Fibroblast of the aortic adventitia (primary cell): ENCODE measurements around the gene PRDM15. TPM values are rescaled to one million over a fixed set of nuclear protein-coding genes. Genes with fewer than 3 reads are reported as not detected.

Experiments
- DNase-seq: peaks from one replicate; pipeline ENCODE4 v3.0.0-alpha.2; 2010; ENCODE audit warnings: low read depth
- H3K4me3 ChIP-seq: 2 replicates; pipeline ENCODE4 v1.5.1; 2011; ENCODE audit warnings: low read depth, mild to moderate bottlenecking, control low read depth, low read length, moderate library complexity
- total RNA-seq: library from RNA; depleted of rRNA; stranded (reverse); fragments of >200 nt; gene quantifications from 2 replicates; pipeline ENCODE4 v1.2.3, GENCODE V29; 2012; ENCODE audit warnings: low replicate concordance
- TF ChIP-seq, protein P1 (sequence below): IDR thresholded peaks from 2 replicates; pipeline ENCODE4 v1.5.1; 2011; ENCODE audit warnings: mild to moderate bottlenecking, low read length, control low read depth, inconsistent platforms; ENCODE audit not compliant: insufficient read depth

Gene PRDM15
- total RNA-seq, 1 donor = 4.7 TPM

DNA sequence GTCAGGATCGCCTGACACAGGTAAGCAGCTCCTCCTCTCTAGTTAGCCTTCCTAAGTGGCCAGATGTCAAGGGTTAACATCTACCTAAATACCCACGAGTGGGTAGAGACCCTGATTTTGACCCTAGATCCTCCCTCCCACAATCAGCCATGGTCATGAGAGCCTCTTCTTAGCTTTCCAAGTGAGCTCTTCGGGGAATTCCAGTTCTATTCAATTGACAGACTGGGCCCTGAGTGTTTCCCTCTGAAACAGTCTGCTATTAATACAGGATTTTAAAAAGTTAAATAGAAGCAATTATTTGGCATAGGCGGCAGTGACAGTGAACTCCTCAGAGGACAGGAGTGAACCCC lies 46.6 kb upstream of the PRDM15 start:
- H3K4me3 ChIP-seq = no peak overlapping the region
- peak; percentile 5 for DNase-seq
- TF ChIP-seq, protein P1, sequence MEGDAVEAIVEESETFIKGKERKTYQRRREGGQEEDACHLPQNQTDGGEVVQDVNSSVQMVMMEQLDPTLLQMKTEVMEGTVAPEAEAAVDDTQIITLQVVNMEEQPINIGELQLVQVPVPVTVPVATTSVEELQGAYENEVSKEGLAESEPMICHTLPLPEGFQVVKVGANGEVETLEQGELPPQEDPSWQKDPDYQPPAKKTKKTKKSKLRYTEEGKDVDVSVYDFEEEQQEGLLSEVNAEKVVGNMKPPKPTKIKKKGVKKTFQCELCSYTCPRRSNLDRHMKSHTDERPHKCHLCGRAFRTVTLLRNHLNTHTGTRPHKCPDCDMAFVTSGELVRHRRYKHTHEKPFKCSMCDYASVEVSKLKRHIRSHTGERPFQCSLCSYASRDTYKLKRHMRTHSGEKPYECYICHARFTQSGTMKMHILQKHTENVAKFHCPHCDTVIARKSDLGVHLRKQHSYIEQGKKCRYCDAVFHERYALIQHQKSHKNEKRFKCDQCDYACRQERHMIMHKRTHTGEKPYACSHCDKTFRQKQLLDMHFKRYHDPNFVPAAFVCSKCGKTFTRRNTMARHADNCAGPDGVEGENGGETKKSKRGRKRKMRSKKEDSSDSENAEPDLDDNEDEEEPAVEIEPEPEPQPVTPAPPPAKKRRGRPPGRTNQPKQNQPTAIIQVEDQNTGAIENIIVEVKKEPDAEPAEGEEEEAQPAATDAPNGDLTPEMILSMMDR = no peak

DNA sequence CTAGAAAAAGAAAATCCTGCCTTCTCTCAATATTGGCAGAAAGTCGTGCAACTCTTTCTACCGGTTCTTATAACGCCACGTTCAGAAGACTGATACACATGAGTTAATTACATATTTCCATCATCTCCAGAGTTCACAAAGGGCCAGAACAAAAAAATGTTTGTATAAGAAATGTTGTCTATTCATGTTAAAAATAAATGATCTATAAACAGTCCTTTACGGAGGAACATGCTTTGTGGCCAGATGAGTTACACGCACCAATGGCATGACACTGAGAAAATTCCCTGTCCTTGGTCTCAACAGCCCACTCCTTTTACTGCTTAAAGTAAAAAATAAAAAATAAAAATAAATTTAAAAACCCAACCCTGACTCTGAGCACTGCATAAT lies 45.2 kb upstream of the PRDM15 start:
- TF ChIP-seq, protein P1 = no peak
- no peak overlapping the region for H3K4me3 ChIP-seq
- peak; percentile 53 for DNase-seq

- DNase-seq = peak; percentile 83
- TF ChIP-seq, protein P1 = no peak
- H3K4me3 ChIP-seq = peak overlapping the region; percentile 40
These were observed 44.7 kb upstream of the PRDM15 start for GRCh38 chr21:41923631-41924367.

DNA sequence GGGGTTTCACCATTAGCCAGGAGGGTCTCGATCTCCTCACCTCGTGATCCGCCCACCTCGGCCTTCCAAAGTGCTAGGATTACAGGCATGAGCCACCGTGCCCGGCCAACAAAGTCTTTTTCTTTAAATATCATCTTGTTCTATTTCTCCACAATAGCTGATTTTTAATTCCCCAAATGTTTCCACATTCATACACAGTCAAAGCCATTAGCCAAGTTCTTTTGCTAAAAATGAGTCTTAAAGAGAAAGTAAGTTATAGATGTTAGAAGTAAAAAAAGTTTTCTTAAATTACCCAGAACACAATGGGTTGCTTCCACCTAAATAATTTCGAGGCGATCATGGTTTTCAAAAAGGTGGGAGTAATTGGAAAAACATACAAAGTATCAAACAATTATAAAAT lies 44.0 kb upstream of the PRDM15 start:
- peak; percentile 46 for DNase-seq
- peak overlapping the region; percentile 22 for H3K4me3 ChIP-seq
- TF ChIP-seq, protein P1 = no peak

- no peak overlapping the region for H3K4me3 ChIP-seq
- TF ChIP-seq, protein P1 = no peak
- no peak for DNase-seq
These were observed 41.9 kb upstream of the PRDM15 start for GRCh38 chr21:41921021-41921420.

- H3K4me3 ChIP-seq = no peak overlapping the region
- TF ChIP-seq, protein P1 = no peak
- DNase-seq = no peak
These were observed 41.3 kb upstream of the PRDM15 start for GRCh38 chr21:41920476-41920875.

- no peak for DNase-seq
- H3K4me3 ChIP-seq = no peak overlapping the region
- TF ChIP-seq, protein P1 = no peak
These were observed 40.7 kb upstream of the PRDM15 start for GRCh38 chr21:41919666-41920398.
